Forelimb muscle (tissue), 1 donor: ENCODE measurements around the gene MAP3K13. TPM values are rescaled to one million over a fixed set of nuclear protein-coding genes. Genes with fewer than 3 reads are reported as not detected.
"Not testable (repeated sequence)": the region's sequence is repeated elsewhere in the genome, so short reads cannot be mapped to it uniquely, and the experiment has no call there.

ENCODE experiments used
- DNase-seq: peaks from one replicate; pipeline ENCODE4 v3.0.0-alpha.2; 2013; ENCODE audit warnings: low read depth
- polyA plus RNA-seq: library from polyadenylated mRNA; unstranded; fragments of 120-200 nt; gene quantifications from one replicate; pipeline ENCODE4 v1.2.1, GENCODE V29; 2013; ENCODE audit not compliant: insufficient read length

Gene MAP3K13
- polyA plus RNA-seq, 1 donor = 12.1 TPM

- DNase-seq = no peak
Measured at GRCh38 chr3:185397676-185398075, 34.7 kb downstream of the MAP3K13 start.

GRCh38 chr3:185399737-185400667 is 37.1 kb downstream of the MAP3K13 start:
- DNase-seq = no peak

GRCh38 chr3:185400866-185401265 is 37.9 kb downstream of the MAP3K13 start:
- no peak for DNase-seq

- DNase-seq = no peak
Measured at GRCh38 chr3:185401319-185401955, 38.5 kb downstream of the MAP3K13 start.

GRCh38 chr3:185402561-185402960 is 39.6 kb downstream of the MAP3K13 start:
- no peak for DNase-seq

- no peak for DNase-seq
Measured at GRCh38 chr3:185403002-185403401, 40.1 kb downstream of the MAP3K13 start.

- DNase-seq = no peak
Measured at GRCh38 chr3:185405243-185405642, 42.3 kb downstream of the MAP3K13 start.

- DNase-seq = no peak
Measured at GRCh38 chr3:185405664-185406063, 42.7 kb downstream of the MAP3K13 start.

GRCh38 chr3:185406121-185406620 is 43.2 kb downstream of the MAP3K13 start:
- no peak for DNase-seq

GRCh38 chr3:185409957-185410356 is 47.0 kb downstream of the MAP3K13 start:
- DNase-seq = no peak

GRCh38 chr3:185411133-185411532 is 48.2 kb downstream of the MAP3K13 start:
- no peak for DNase-seq

GRCh38 chr3:185416513-185416912 is 53.6 kb downstream of the MAP3K13 start:
- no peak for DNase-seq

- not testable (repeated sequence) for DNase-seq
Measured at GRCh38 chr3:185418561-185418977, 55.6 kb downstream of the MAP3K13 start.

GRCh38 chr3:185420762-185421161 is 57.8 kb downstream of the MAP3K13 start:
- DNase-seq = no peak

GRCh38 chr3:185421577-185422232 is 58.8 kb downstream of the MAP3K13 start:
- no peak for DNase-seq

GRCh38 chr3:185422677-185423076 is 59.7 kb downstream of the MAP3K13 start:
- DNase-seq = no peak

GRCh38 chr3:185423178-185423577 is 60.2 kb downstream of the MAP3K13 start:
- DNase-seq = no peak

GRCh38 chr3:185424435-185424834 is 61.5 kb downstream of the MAP3K13 start:
- DNase-seq = no peak

- no peak for DNase-seq
Measured at GRCh38 chr3:185430375-185430774, 67.4 kb downstream of the MAP3K13 start.

GRCh38 chr3:185439745-185440466 is 77.0 kb downstream of the MAP3K13 start:
- no peak for DNase-seq

GRCh38 chr3:185442031-185442430 is 79.1 kb downstream of the MAP3K13 start:
- DNase-seq = no peak

- DNase-seq = no peak
Measured at GRCh38 chr3:185444329-185444728, 81.4 kb downstream of the MAP3K13 start.
